HG03469 (cell line): ENCODE measurements around the gene FLNB.

Experiments
- ATAC-seq: cut with Tn5 transposase; IDR thresholded peaks from one replicate; pipeline ENCODE4 v1.9.1; 2021; ENCODE audit warnings: mild to moderate bottlenecking, moderate library complexity, moderate number of reproducible peaks; ENCODE audit not compliant: unreplicated experiment

FLNB gene

GRCh38 chr3:58102390-58102750, 94.1 kb downstream of the FLNB start:
- ATAC-seq = no peak

- ATAC-seq = no peak
Measured at GRCh38 chr3:58102976-58103451, 94.8 kb downstream of the FLNB start.

- no peak for ATAC-seq
Measured at GRCh38 chr3:58104151-58104550, 95.9 kb downstream of the FLNB start.

GRCh38 chr3:58104712-58105111, 96.5 kb downstream of the FLNB start:
- no peak for ATAC-seq

- no peak for ATAC-seq
Measured at GRCh38 chr3:58105196-58105595, 97.0 kb downstream of the FLNB start.

- ATAC-seq = no peak
Measured at GRCh38 chr3:58106061-58106460, 97.8 kb downstream of the FLNB start.

- no peak for ATAC-seq
Measured at GRCh38 chr3:58106640-58107039, 98.4 kb downstream of the FLNB start.

- ATAC-seq = no peak
Measured at GRCh38 chr3:58107597-58107996, 99.4 kb downstream of the FLNB start.

- ATAC-seq = no peak
Measured at GRCh38 chr3:58109752-58110151, 101.5 kb downstream of the FLNB start.

- peak; percentile 39 for ATAC-seq
Measured at GRCh38 chr3:58111513-58112184, 103.4 kb downstream of the FLNB start.

- ATAC-seq = no peak
Measured at GRCh38 chr3:58112185-58112535, 103.9 kb downstream of the FLNB start.

- ATAC-seq = no peak
Measured at GRCh38 chr3:58115175-58115574, 107.0 kb downstream of the FLNB start.

- peak; percentile 61 for ATAC-seq
Measured at GRCh38 chr3:58116161-58116955, 108.1 kb downstream of the FLNB start.

GRCh38 chr3:58116985-58117384, 108.8 kb downstream of the FLNB start:
- ATAC-seq = no peak

GRCh38 chr3:58117561-58118181, 109.4 kb downstream of the FLNB start:
- ATAC-seq = no peak

GRCh38 chr3:58119186-58119585, 111.0 kb downstream of the FLNB start:
- no peak for ATAC-seq

GRCh38 chr3:58120075-58120812, 112.0 kb downstream of the FLNB start:
- no peak for ATAC-seq

GRCh38 chr3:58121183-58121582, 113.0 kb downstream of the FLNB start:
- no peak for ATAC-seq

- no peak for ATAC-seq
Measured at GRCh38 chr3:58122936-58123700, 114.9 kb downstream of the FLNB start.

- ATAC-seq = no peak
Measured at GRCh38 chr3:58124387-58124786, 116.2 kb downstream of the FLNB start.
